Kidney epithelial cell (primary cell): ENCODE results near the gene TMEM255B. TPM values are rescaled to one million over a fixed set of nuclear protein-coding genes. Genes with fewer than 3 reads are reported as not detected.

Experiments
- DNase-seq: peaks from one replicate; pipeline ENCODE4 v3.0.0-alpha.2; 2010; ENCODE audit warnings: low read depth
- H3K27me3 ChIP-seq: 2 replicates; pipeline ENCODE4 v1.6.0; 2011; ENCODE audit warnings: low read length; ENCODE audit not compliant: control insufficient read depth, insufficient read depth
- H3K36me3 ChIP-seq: 2 replicates; pipeline ENCODE4 v1.5.1; 2011; ENCODE audit warnings: low read length; ENCODE audit not compliant: control insufficient read depth, insufficient read depth
- H3K4me3 ChIP-seq: 2 replicates; pipeline ENCODE4 v1.5.1; 2011; ENCODE audit warnings: low read depth, mild to moderate bottlenecking, control low read depth, low read length
- CTCF ChIP-seq: IDR thresholded peaks from 2 replicates; pipeline ENCODE4 v1.5.1; 2011; ENCODE audit warnings: mild to moderate bottlenecking, moderate library complexity, low read length, control low read depth, inconsistent platforms; ENCODE audit not compliant: insufficient read depth, poor library complexity, severe bottlenecking
- total RNA-seq: library from RNA; depleted of rRNA; stranded (reverse); fragments of >200 nt; gene quantifications from 2 replicates; pipeline ENCODE4 v1.2.3, GENCODE V29; 2015

TMEM255B gene
- total RNA-seq, 1 donor from 2014 or later, result 11.4 TPM

GRCh38 chr13:113801289-113801961 is 42.4 kb downstream of the TMEM255B start:
- Histone ChIP-seq H3K4me3 (no peak overlapping the region), H3K27me3 (no peaks in the 10 kb centered on the region), H3K36me3 (no peaks in the 10 kb centered on the region)
- DNase-seq, result no peak
- no peak for TF ChIP-seq CTCF

- DNase-seq, result peak; percentile 39
- Histone ChIP-seq H3K4me3 (no peak overlapping the region), H3K36me3 (no peaks in the 10 kb centered on the region), H3K27me3 (no peaks in the 10 kb centered on the region)
- TF ChIP-seq CTCF, result peak; percentile 29
These were observed 43.1 kb downstream of the TMEM255B start for GRCh38 chr13:113802090-113802531.

DNA sequence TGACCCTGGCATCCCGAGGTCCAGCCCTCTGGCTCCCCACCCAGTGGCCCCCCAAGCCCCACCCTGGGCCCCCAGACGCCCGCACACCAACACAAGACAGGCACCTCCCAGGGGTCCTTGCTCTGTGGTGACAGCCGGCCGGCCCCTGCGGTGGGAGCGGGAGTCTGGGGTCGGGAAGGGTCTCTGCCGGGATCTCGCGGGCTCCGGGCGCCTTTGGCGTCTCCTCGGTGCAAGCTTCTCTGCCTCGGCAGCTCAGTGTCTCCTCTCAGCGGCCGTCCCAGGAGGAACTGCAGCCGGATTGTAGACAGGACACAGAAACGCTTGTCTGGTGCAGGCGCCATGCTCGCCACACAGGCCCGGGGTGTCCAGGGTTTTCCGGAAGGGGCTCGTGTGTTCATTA is 43.7 kb downstream of the TMEM255B start:
- no peak for DNase-seq
- H3K36me3 ChIP-seq, result no peaks in the 10 kb centered on the region
- no peak for TF ChIP-seq CTCF
- no peaks in the 10 kb centered on the region for H3K27me3 ChIP-seq
- no peak overlapping the region for H3K4me3 ChIP-seq

GRCh38 chr13:113803409-113804016 is 44.5 kb downstream of the TMEM255B start:
- H3K36me3 ChIP-seq, result no peaks in the 10 kb centered on the region
- no peak for TF ChIP-seq CTCF
- no peaks in the 10 kb centered on the region for H3K27me3 ChIP-seq
- H3K4me3 ChIP-seq, result no peak overlapping the region
- DNase-seq, result no peak

DNA sequence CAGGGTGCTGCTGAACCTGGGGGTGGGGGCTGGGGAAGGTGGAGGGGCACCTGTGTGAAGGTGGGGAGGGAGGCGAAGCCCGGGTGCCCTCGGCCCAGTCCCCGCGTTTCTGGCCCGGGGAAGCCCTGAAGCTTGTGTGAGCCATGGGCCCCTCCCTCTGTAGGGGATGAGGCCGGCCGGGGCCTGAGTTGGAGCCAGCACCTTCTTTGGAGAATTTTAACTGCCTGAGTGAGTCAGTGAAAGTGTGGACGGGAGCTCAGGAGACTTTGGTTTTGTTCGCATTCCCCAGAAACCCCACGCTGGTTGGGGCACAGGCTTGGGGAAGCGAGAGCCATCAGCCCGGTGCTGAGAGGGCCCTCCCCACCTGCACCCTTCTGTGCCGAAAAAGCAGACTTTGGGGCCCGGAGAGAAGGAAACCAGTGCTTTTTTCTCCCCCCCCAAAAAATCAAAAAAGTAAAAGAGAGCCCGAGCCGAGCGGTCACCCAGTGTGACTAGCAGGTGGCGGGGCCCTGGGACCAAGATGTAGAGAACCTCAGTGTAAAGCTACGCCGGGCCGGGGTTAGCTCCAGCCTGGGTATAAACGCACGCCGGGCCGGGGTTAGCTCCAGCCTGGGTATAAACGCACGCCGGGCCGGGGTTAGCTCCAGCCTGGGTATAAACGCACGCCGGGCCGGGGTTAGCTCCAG is 45.1 kb downstream of the TMEM255B start:
- TF ChIP-seq CTCF, result no peak
- Histone ChIP-seq H3K36me3 (no peaks in the 10 kb centered on the region), H3K4me3 (no peak overlapping the region), H3K27me3 (no peaks in the 10 kb centered on the region)
- DNase-seq, result no peak
